Putamen (tissue), 1 donor: ENCODE measurements around the gene GNPAT.

Experiments used
- DNase-seq: peaks from one replicate; pipeline ENCODE4 v3.0.0-alpha.2; 2016; ENCODE audit warnings: low spot score

GNPAT gene

GRCh38 chr1:231317306-231318014 is 76.4 kb downstream of the GNPAT start:
- no peak for DNase-seq

DNA sequence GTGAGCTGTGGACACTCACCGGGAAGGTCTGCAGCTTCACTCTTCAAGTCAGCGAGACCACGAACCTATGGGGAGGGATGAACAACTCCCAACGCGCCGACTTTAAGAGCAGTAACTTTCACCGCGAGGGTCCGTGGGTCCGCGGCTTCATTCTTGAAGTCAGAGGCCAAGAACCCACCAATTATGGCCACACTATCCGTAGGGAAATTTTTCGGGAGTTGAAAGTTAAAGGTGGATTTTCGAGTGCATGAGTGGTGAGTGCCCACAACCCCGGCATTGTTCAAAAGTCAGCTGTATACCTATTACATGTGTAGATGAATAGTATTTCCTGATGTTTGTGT is 77.0 kb downstream of the GNPAT start:
- no peak for DNase-seq

DNA sequence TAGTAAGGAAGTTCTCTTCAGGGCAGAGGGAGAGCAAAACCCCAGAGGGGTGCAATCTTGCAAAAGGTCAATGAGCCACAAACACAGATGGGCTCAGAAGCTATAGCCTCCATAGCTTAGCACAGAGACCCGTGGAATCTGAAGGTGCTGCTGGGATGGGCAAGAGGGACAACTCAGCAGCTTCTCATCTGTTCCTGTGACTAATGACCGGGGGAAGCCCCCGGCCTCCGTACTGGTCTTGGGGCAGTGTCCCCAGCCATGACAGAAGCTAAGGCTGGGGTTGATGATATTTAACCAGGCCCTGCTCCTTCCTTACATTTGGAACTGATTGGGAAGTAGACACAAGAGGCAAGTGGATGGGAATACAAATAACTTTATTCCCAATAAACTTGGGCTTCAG is 77.6 kb downstream of the GNPAT start:
- DNase-seq: no peak

DNA sequence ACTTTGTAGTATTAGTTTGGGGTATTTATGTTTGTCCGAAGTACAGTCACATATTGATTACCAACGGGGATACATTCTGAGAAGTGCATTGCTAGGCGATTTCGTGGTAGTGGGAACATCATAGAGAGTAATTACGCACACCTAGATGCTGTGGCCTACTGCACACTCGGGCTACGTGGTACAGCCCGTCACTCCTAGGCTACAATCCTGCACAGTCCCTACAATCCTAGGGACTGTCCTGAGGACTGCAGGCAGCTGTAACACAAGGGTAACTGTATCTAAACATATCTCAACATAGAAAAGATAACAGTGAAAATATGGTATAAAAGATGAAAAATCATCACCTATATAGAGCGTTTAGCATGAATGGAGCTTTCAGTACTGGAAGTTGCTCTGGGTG is 78.1 kb downstream of the GNPAT start:
- DNase-seq: no peak

DNA sequence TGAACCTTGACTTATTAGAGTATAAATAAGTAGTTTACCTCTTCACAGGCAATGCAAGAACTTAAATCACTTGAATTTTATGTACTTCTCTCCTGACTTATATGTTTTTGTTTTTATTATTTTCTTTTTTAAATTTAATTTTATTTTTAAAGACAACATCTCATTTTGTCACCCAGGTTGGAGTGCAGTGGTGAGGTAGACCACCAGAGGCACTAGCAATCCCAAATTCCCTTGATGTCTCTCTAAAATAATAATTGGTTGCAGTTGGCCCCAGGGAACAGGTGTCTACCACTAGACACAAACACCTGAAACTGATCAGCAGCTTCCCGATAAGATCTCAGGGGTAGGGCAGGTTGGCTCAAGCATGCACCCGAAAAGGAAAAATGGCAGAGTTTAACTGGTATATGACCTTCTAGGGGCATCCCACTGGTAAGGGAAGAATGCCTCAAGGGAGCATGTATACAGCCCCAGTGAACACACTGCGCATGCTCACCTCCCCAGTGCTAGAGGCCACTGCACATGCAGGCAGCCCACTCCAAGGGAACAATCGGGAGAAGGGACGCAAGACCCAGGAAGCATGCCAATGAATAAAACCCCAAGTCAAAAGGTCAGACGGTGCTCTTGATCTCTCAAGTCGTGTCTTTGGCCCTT is 82.0 kb downstream of the GNPAT start:
- no peak for DNase-seq

DNA sequence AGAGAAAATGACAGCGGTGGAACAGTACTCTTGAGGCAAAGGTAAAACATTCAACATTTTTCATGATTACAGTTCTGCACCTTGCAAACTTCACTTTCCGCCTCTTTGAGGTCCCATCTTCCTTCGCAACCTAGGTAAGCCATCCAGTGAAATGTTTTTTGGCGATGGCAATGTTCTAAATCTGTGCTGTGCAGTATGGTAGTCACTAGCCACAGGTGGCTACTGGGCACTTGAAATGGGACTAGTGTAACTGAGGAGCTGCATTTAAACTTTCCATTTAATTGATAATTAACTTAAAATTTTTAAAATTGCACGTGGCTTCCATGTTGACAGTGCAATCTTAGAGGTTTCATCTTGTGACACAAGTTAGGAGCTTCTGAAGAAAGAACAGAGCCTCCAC is 83.6 kb downstream of the GNPAT start:
- DNase-seq: no peak

DNA sequence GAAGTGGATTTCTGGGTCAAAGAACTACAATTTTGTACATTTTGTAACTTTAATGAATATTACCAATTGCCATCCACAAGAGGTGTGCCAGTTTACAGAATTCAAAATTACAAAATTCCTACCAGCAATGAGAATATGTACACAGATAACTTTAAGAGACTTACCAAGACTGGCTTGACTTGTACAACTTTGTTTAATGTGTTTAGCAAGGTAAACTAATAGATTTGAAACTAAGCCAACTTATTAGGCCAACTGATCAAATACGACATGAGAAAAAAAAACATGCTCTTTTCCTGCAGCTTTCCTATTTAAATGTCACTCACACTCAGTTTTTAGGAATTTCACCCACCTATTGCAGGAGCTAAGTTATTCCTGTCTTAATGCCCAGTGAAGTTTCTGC is 85.2 kb downstream of the GNPAT start:
- no peak for DNase-seq
